GM10266 (cell line): ENCODE data around the gene INHBB.

Source experiments
- DNase-seq: peaks from one replicate; pipeline ENCODE4 v3.0.0; 2012; ENCODE audit errors: extremely low spot score
- TF ChIP-seq, protein P1 (sequence below): IDR thresholded peaks from 2 replicates; pipeline ENCODE4 v1.5.1; 2012; ENCODE audit warnings: mild to moderate bottlenecking, low read depth; ENCODE audit not compliant: control insufficient read depth, insufficient read depth; ENCODE audit errors: missing control alignments

The INHBB gene

GRCh38 chr2:120347396-120348060 is 1.6 kb downstream of the INHBB start:
- TF ChIP-seq, protein P1, sequence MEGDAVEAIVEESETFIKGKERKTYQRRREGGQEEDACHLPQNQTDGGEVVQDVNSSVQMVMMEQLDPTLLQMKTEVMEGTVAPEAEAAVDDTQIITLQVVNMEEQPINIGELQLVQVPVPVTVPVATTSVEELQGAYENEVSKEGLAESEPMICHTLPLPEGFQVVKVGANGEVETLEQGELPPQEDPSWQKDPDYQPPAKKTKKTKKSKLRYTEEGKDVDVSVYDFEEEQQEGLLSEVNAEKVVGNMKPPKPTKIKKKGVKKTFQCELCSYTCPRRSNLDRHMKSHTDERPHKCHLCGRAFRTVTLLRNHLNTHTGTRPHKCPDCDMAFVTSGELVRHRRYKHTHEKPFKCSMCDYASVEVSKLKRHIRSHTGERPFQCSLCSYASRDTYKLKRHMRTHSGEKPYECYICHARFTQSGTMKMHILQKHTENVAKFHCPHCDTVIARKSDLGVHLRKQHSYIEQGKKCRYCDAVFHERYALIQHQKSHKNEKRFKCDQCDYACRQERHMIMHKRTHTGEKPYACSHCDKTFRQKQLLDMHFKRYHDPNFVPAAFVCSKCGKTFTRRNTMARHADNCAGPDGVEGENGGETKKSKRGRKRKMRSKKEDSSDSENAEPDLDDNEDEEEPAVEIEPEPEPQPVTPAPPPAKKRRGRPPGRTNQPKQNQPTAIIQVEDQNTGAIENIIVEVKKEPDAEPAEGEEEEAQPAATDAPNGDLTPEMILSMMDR, result no peak

DNA sequence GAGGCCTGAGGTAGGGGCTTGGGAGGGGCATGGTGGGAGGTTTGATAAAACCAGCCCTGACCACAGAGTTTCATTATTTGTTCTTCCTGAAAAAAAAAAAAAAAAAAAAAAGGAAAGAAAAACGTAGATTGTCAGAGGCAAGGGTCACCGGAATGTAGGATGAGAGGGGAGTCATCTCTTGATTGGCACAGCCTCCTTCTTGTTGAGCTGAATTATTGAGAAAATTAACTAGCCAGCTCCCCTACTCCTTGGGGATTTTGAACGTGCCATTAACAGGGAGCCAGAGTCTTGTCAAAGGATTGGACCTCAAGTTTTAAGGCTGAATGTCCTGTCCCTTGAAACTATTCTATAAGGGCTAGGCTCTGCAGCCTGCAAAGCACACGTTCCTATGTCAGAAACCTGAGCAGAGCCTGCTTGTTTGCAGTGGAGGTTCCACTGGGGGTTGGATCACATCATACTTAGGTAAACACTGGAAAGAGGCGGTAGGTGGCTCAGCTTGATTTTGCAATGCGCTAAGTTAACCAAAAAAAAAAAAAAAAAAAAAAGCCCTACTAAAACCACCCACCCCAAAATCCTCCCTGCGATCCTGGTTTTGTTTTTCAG is 2.3 kb downstream of the INHBB start:
- DNase-seq, result no peak
- TF ChIP-seq, protein P1, result no peak

More at GRCh38 chr2:120347396-120348060, 1.6 kb downstream of the INHBB start:
- DNase-seq, result no peak

DNA sequence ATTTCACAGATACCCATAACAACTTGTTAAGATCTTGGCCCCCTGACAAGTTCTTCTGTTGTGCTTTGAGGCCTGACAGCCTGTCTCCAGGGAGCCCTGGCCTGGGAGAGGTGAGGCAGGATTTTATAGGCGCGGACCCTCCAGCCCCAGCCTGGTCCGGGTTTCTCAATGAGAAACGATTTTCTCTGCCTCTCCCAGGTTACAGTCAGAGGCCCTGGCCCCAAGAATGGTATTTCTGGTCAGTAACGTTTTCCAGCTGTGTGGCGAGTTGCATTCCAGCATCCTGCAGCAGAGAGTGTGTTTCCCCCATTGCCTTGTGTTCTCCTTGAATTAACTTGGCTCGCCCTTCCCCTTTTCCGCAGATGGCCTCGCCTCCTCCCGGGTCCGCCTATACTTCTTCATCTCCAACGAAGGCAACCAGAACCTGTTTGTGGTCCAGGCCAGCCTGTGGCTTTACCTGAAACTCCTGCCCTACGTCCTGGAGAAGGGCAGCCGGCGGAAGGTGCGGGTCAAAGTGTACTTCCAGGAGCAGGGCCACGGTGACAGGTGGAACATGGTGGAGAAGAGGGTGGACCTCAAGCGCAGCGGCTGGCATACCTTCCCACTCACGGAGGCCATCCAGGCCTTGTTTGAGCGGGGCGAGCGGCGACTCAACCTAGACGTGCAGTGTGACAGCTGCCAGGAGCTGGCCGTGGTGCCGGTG is 3.0 kb downstream of the INHBB start:
- no peak for DNase-seq
- TF ChIP-seq, protein P1, result no peak

DNA sequence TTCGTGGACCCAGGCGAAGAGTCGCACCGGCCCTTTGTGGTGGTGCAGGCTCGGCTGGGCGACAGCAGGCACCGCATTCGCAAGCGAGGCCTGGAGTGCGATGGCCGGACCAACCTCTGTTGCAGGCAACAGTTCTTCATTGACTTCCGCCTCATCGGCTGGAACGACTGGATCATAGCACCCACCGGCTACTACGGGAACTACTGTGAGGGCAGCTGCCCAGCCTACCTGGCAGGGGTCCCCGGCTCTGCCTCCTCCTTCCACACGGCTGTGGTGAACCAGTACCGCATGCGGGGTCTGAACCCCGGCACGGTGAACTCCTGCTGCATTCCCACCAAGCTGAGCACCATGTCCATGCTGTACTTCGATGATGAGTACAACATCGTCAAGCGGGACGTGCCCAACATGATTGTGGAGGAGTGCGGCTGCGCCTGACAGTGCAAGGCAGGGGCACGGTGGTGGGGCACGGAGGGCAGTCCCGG is 3.5 kb downstream of the INHBB start:
- TF ChIP-seq, protein P1, result no peak
- DNase-seq, result no peak

DNA sequence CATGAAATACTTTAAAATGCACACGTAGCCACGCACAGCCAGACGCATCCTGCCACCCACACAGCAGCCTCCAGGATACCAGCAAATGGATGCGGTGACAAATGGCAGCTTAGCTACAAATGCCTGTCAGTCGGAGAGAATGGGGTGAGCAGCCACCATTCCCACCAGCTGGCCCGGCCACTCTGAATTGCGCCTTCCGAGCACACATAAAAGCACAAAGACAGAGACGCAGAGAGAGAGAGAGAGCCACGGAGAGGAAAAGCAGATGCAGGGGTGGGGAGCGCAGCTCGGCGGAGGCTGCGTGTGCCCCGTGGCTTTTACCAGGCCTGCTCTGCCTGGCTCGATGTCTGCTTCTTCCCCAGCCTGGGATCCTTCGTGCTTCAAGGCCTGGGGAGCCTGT is 4.1 kb downstream of the INHBB start:
- DNase-seq, result no peak
- TF ChIP-seq, protein P1, result no peak

DNA sequence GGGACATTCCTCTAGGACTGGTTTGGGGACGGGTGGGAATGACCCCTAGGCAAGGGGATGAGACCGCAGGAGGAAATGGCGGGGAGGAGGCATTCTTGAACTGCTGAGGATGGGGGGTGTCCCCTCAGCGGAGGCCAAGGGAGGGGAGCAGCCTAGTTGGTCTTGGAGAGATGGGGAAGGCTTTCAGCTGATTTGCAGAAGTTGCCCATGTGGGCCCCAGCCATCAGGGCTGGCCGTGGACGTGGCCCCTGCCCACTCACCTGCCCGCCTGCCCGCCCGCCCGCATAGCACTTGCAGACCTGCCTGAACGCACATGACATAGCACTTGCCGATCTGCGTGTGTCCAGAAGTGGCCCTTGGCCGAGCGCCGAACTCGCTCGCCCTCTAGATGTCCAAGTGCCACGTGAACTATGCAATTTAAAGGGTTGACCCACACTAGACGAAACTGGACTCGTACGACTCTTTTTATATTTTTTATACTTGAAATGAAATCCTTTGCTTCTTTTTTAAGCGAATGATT is 4.9 kb downstream of the INHBB start:
- TF ChIP-seq, protein P1, result no peak
- DNase-seq, result no peak
